ENCODE measurements around the gene TEN1. TPM values are rescaled to one million over a fixed set of nuclear protein-coding genes. Genes with fewer than 3 reads are reported as not detected.

The TEN1 gene
- total RNA-seq, 4 donors from 2014 or later: 18.7 to 137 (median 20.7) TPM

- no peaks in the 10 kb centered on the region for H3K27me3 ChIP-seq
- DNase-seq: peak; percentile 90
- in situ Hi-C loops (cut with MboI; ENCODE audit: low pct_ligation_motif_present in 1 of 4, low pct_unique_long_range_greater_than_20kb in 1 of 4, low sequenced_read_pairs in 3 of 4): no loop called here
- TF ChIP-seq POLR2AphosphoS5 (IDR thresholded peaks at IDR 0.05): peak; percentile 66 to 83 (median 76)
- no peak for TF ChIP-seq CTCF (IDR thresholded peaks at IDR 0.05)
- no peak for TF ChIP-seq EP300 (IDR thresholded peaks at IDR 0.05; ENCODE audit: low read depth)
- TF ChIP-seq POLR2A (IDR thresholded peaks at IDR 0.05): peak; percentile 74
- 60 to 63% methylated on average over 1 to 24 of the region's 24 CpGs for WGBS, 2 donors (ENCODE audit: low coverage in 1 of 2)
- intact Hi-C loops (cut with DNase I; ENCODE audit: low total_unique reads): no loop called here
- H3K4me1 ChIP-seq: peaks cover 8 to 45% (median 30%) of the 10 kb centered on the region in 4 donors
- peak within 1 kb of the TSS; percentile 79 to 87 (median 82) for H3K27ac ChIP-seq
- H3K4me3 ChIP-seq: peak within 1 kb of the TSS in 3 of 4 donors; percentile 34 to 45 (median 44)
- no peaks in the 10 kb centered on the region for H3K36me3 ChIP-seq
- no peaks in the 10 kb centered on the region for H3K9me3 ChIP-seq
Measured at GRCh38 chr17:76027159-76027839, 48.3 kb downstream of the TEN1 start, which contains the start of gene EVPL. Gene EVPL (minus strand): TSS chr17:76027306. CDS start chr17:76027198, 108 bp downstream.

GRCh38 chr17:76032073-76032779 is 53.2 kb downstream of the TEN1 start:
- in situ Hi-C loops (cut with MboI; ENCODE audit: low pct_ligation_motif_present in 1 of 4, low pct_unique_long_range_greater_than_20kb in 1 of 4, low sequenced_read_pairs in 3 of 4) (no loop called here), intact Hi-C loops (cut with DNase I; ENCODE audit: low total_unique reads) (no loop called here)
- Histone ChIP-seq H3K9me3 (no peaks in the 10 kb centered on the region), H3K27ac (peak overlapping the region in 2 of 4 donors; percentile 81 to 90), H3K4me1 (peaks cover 10 to 43% (median 31%) of the 10 kb centered on the region in 4 donors), H3K36me3 (no peaks in the 10 kb centered on the region), H3K4me3 (no peak overlapping the region), H3K27me3 (no peaks in the 10 kb centered on the region)
- no peak for DNase-seq
- TF ChIP-seq POLR2AphosphoS5 (IDR thresholded peaks at IDR 0.05) (no peak), POLR2A (IDR thresholded peaks at IDR 0.05) (no peak), EP300 (IDR thresholded peaks at IDR 0.05; ENCODE audit: low read depth) (no peak), CTCF (IDR thresholded peaks at IDR 0.05) (peak in 4 of 5 experiments; percentile 13 to 35 (median 20))
- WGBS, 2 donors (ENCODE audit: low coverage in 1 of 2): 69 to 70% methylated on average over 4 to 20 of the region's 20 CpGs

- TF ChIP-seq POLR2A (IDR thresholded peaks at IDR 0.05) (no peak), POLR2AphosphoS5 (IDR thresholded peaks at IDR 0.05) (no peak), EP300 (IDR thresholded peaks at IDR 0.05; ENCODE audit: low read depth) (no peak), CTCF (IDR thresholded peaks at IDR 0.05) (no peak)
- peak overlapping the region; percentile 24 to 90 (median 80) for H3K27ac ChIP-seq
- peaks cover 13 to 43% (median 30%) of the 10 kb centered on the region in 4 donors for H3K4me1 ChIP-seq
- H3K9me3 ChIP-seq: no peaks in the 10 kb centered on the region
- WGBS, 2 donors (ENCODE audit: low coverage in 1 of 2): 96 to 100% methylated on average over 2 to 5 of the region's 5 CpGs
- in situ Hi-C loops (cut with MboI; ENCODE audit: low pct_ligation_motif_present in 1 of 4, low pct_unique_long_range_greater_than_20kb in 1 of 4, low sequenced_read_pairs in 3 of 4) (no loop called here), intact Hi-C loops (cut with DNase I; ENCODE audit: low total_unique reads) (no loop called here)
- H3K27me3 ChIP-seq: no peaks in the 10 kb centered on the region
- DNase-seq: no peak
- H3K36me3 ChIP-seq: no peaks in the 10 kb centered on the region
- no peak overlapping the region for H3K4me3 ChIP-seq
Measured at GRCh38 chr17:76032780-76033108, 53.7 kb downstream of the TEN1 start.

- intact Hi-C loops (cut with DNase I; ENCODE audit: low total_unique reads) (no loop called here), in situ Hi-C loops (cut with MboI; ENCODE audit: low pct_ligation_motif_present in 1 of 4, low pct_unique_long_range_greater_than_20kb in 1 of 4, low sequenced_read_pairs in 3 of 4) (no loop called here)
- Histone ChIP-seq H3K9me3 (no peaks in the 10 kb centered on the region), H3K4me3 (no peak overlapping the region), H3K36me3 (no peaks in the 10 kb centered on the region), H3K27me3 (no peaks in the 10 kb centered on the region), H3K27ac (peak overlapping the region; percentile 24 to 90 (median 80)), H3K4me1 (peaks cover 13 to 39% (median 28%) of the 10 kb centered on the region in 4 donors)
- 98% methylated on average over 6 of the region's 6 CpGs; no CpG with 5 or more reads in 1 of the 2 donors for WGBS, 2 donors (ENCODE audit: low coverage in 1 of 2)
- TF ChIP-seq POLR2AphosphoS5 (IDR thresholded peaks at IDR 0.05) (no peak), CTCF (IDR thresholded peaks at IDR 0.05) (no peak), POLR2A (IDR thresholded peaks at IDR 0.05) (no peak), EP300 (IDR thresholded peaks at IDR 0.05; ENCODE audit: low read depth) (no peak)
- DNase-seq: no peak
Measured at GRCh38 chr17:76033139-76033538, 54.1 kb downstream of the TEN1 start.
